Adrenal gland (tissue), 12 donors: Measurements from ENCODE around the gene ADAT3. TPM values are rescaled to one million over a fixed set of nuclear protein-coding genes. Genes with fewer than 3 reads are reported as not detected.
A peak's percentile ranks its signal among the peaks of the same experiment; 100 is the strongest.

Experiments used
- DNase-seq, 7 donors: peaks; one replicate each; pipeline ENCODE4 v3.0.0-alpha.2; 2019 to 2020
- H3K27ac ChIP-seq, 5 donors: fragments of 200-600 bp; sonication (generic) in 4 of 5; 1 replicate in 3 of 5; 2 replicates in 2 of 5; pipeline versions ENCODE4 v1.5.1 to v1.8.0; 2016 to 2020; ENCODE audit warnings: mild to moderate bottlenecking in 1 of 5
- H3K27me3 ChIP-seq: fragments of 200-600 bp; 2 replicates; pipeline ENCODE4 v1.8.0; 2021
- H3K36me3 ChIP-seq, 2 donors: fragments of 200-600 bp; replicated peaks in 1 of 2; 1 replicate in 1 of 2; 2 replicates in 1 of 2; pipeline versions ENCODE4 v1.5.1 to v1.8.0; 2018 to 2022
- H3K4me1 ChIP-seq, 2 donors: fragments of 200-600 bp; replicated peaks in 1 of 2; 1 replicate in 1 of 2; 2 replicates in 1 of 2; pipeline versions ENCODE4 v1.5.1 to v1.8.0; 2018 to 2021
- H3K4me3 ChIP-seq, 4 donors: fragments of 200-600 bp; sonication (generic) in 3 of 4; one replicate each; pipeline ENCODE4 v1.5.1; 2016 to 2018
- H3K9me3 ChIP-seq, 3 donors: fragments of 200-600 bp; sonication (generic) in 1 of 3; replicated peaks in 1 of 3; 1 replicate in 2 of 3; 2 replicates in 1 of 3; pipeline versions ENCODE4 v1.5.1 to v1.8.0; 2016 to 2021
- CTCF ChIP-seq, 6 experiments: fragments of 450-650 bp in 4 of 6; fragments of 200-600 bp in 2 of 6; sonication (generic) in 1 of 6; IDR thresholded peaks; 1 replicate in 5 of 6; 2 replicates in 1 of 6; pipeline versions ENCODE4 v1.5.1 to v1.8.0; 2016 to 2021; ENCODE audit warnings: antibody characterized with exemption in 6 of 6, mild to moderate bottlenecking in 2 of 6, moderate library complexity in 1 of 6
- POLR2A ChIP-seq, 2 donors: fragments of 450-650 bp; IDR thresholded peaks; one replicate each; pipeline ENCODE4 v1.6.1; 2017; ENCODE audit warnings: antibody characterized with exemption in 2 of 2, mild to moderate bottlenecking in 2 of 2, moderate library complexity in 1 of 2
- WGBS, 4 donors: extraction: QIAGEN DNeasy Blood & Tissue Kit in 2 of 4; methylation state at CpG; one replicate each; pipeline versions ENCODE4 v1.1.5 to v1.1.7; 2013 to 2017; 5-methylcytosine and 5-hydroxymethylcytosine counted together
- intact Hi-C, 2 donors: fragments of 100-400 bp; cut with DNase I; formaldehyde crosslinking; loops; one replicate each; pipeline versions ENCODE4 v1.14.1 to v1.15.0; 2022 to 2023
- polyA plus RNA-seq, 3 donors: library from polyadenylated mRNA; stranded (reverse); fragments of 200-250 nt in 2 of 3; fragments of 350-450 nt in 1 of 3; fragmentation: Illumina TruSeq in 1 of 3; extraction: RNeasy Lipid Tissue Mini Kit (QIAGEN cat#74804) in 1 of 3; gene quantifications; one replicate each; pipeline ENCODE4 v1.2.3, GENCODE V29; 2013 to 2014
- total RNA-seq, 9 donors: library from RNA; depleted of rRNA in 4 of 9; stranded (reverse); fragments of >200 nt in 4 of 9; fragments of 120-200 nt in 1 of 9; fragmentation: NEBNext Ultra II Directional in 1 of 9; extraction: Animal tissue kit (Norgen Biotek cat#: 25700) in 1 of 9; gene quantifications; one replicate each; pipeline versions ENCODE4 v1.1.0 to v1.2.4, GENCODE V29; 2013 to 2023
- donor health status: healthy with polysubstance abuse.
- donor health status: Bipolar disorder and iron deficiency.
- donor health status: DM: yes; HTN: yes; CAD: no.
- donor health status: DM: no; HTN: no; CAD: no.
- donor health status: DM: no; HTN: no; CAD: no.
- donor health status: DM: yes; HTN: yes; CAD: no.

The ADAT3 gene
- total and polyA plus RNA-seq, 12 donors = 1.7 to 29.6 (median 8.3) TPM; not detected in 1

DNA sequence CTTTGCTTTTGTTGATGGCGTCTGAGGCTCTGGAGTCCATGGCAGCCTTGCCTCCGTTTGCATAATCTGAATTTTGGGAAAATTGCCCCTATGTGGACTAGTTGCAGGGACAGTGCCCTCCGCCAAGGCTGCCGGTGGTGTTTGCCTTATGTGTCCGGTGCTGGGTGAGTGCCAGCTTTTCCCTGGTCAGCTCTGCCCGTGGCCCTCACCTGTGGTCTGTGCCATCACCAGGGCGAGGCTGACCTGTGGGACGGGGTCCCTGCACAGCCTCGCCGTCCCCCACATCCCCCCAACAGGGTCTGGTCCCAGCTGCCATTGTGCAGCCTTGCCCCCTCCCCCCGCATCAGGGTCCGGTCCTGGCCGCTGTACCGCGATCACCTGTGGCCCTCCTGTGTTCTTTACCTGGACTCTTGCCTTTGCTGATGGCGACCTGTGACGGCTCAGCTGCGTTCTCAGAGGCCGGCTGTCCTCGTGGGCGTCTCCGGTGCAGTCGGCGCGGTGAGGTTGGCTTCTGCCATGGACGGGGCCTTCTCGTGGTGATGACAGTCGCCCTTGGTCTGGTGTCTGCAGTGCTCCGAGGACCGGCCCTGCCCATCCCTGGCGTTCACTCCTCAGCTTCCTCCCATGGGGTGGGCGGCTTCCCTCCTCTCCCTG is 48.4 kb downstream of the ADAT3 start:
- Histone ChIP-seq H3K4me3 (no peak overlapping the region), H3K36me3 (no peaks in the 10 kb centered on the region), H3K9me3 (no peaks in the 10 kb centered on the region), H3K27ac (no peak overlapping the region), H3K4me1 (peaks cover 4 to 9% of the 10 kb centered on the region in 2 donors), H3K27me3 (no peaks in the 10 kb centered on the region)
- no peak for DNase-seq
- intact Hi-C loops = loop anchor here in 1 of 2 donors (10.0 kb wide), 1 partner anchor 51 kb away; no protein-coding TSS in a partner anchor
- WGBS, 4 donors = 89 to 97% (median 91%) methylated on average over 20 to 32 of the region's 32 CpGs
- TF ChIP-seq CTCF (IDR thresholded peaks at IDR 0.05) = no peak
- no peak for TF ChIP-seq POLR2A (IDR thresholded peaks at IDR 0.05)

DNA sequence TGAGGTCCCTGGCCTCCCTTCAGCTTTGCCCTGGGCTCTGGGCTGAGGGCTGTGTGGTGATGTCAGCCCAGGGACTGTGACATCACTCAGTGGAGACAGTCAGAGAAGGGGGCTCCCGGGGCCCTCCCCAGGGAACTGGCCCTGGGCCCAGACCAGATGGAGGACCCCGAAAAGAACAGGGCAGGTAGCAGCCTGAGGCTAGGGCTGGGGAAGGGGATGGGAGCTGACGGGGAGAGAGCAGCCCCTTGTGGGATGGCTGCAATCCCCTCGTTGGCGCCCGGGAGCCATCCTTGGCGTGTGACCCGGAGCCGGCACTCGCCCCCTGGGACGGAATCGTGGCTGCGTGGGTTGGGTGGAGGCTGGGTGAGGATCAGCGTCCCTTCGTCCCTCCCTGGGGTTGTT is 49.3 kb downstream of the ADAT3 start:
- 88 to 94% (median 91%) methylated on average over 11 to 15 of the region's 15 CpGs for WGBS, 4 donors
- intact Hi-C loops = loop anchor here in 1 of 2 donors (10.0 kb wide), 1 partner anchor 50 kb away; no protein-coding TSS in a partner anchor
- H3K4me3 ChIP-seq = no peak overlapping the region
- no peaks in the 10 kb centered on the region for H3K9me3 ChIP-seq
- no peaks in the 10 kb centered on the region for H3K36me3 ChIP-seq
- H3K27me3 ChIP-seq = no peaks in the 10 kb centered on the region
- no peak for DNase-seq
- H3K4me1 ChIP-seq = peaks cover 4 to 9% of the 10 kb centered on the region in 2 donors
- H3K27ac ChIP-seq = no peak overlapping the region
- TF ChIP-seq POLR2A (IDR thresholded peaks at IDR 0.05) (no peak), CTCF (IDR thresholded peaks at IDR 0.05) (no peak)

DNA sequence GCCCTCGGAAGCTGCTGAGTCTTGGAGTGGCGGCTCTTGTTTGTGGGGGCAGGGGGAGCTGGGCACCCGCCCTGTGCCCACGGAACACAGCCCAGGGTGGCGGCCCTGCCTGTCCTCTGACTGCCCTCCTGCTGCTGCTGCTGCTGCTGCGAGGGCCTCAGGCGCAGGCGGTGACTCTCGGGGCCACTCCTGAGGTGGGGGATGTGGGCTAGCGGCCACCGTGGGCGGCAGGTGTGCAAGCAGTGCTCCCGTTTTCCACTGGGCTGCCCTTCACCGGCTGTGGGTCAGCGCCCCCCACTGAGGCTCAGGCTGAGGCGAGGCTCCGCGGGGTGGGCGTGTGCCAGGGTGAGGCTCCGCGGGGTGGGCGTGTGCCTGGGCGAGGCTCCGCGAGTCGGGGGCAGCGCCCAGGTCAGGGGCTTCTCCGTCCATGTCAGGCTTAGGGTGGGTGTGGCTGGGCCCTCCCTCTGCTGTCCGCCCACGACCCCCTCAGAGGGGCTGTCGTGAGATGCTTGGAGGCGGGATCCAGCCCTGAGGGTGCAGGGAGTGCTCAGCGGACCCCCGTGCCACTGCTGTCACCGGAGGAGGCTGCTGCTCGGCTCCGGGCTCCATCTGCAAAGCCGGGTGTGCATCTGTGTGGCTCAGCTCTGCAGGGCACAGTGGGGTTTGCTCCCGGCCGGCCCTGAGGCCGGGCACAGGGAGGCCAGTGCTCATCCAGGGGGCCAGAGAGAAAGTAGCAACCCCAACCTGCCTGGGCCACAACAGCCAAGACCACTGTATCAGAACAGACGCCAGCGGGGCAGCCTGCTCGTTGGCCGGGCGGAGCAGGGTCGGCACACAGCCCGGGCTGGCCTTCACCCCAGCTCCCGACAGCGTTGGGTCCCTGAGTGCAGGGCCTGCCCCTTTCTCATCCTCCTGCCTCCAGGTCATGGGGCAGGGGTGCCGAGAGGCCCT is 50.2 kb downstream of the ADAT3 start:
- intact Hi-C loops = loop anchor here in 1 of 2 donors (10.0 kb wide), 1 partner anchor 49 kb away; no protein-coding TSS in a partner anchor
- no peak overlapping the region for H3K27ac ChIP-seq
- WGBS, 4 donors = 69 to 79% (median 78%) methylated on average over 13 to 51 of the region's 51 CpGs

More for the DNA sequence above, 50.2 kb downstream of the ADAT3 start:
- TF ChIP-seq POLR2A (IDR thresholded peaks at IDR 0.05) = no peak
- TF ChIP-seq CTCF (IDR thresholded peaks at IDR 0.05) = no peak
- DNase-seq = peak in 1 of 7 donors; percentile 48
- Histone ChIP-seq H3K9me3 (no peaks in the 10 kb centered on the region), H3K4me3 (no peak overlapping the region), H3K36me3 (no peaks in the 10 kb centered on the region), H3K4me1 (peaks cover 4 to 9% of the 10 kb centered on the region in 2 donors), H3K27me3 (no peaks in the 10 kb centered on the region)
